PFSK-1 (cell line): ENCODE measurements around the gene GSG1L.

ENCODE experiments used
- FOXP2 ChIP-seq: optimal IDR thresholded peaks from 2 replicates; pipeline ENCODE3; 2011; ENCODE audit warnings: borderline replicate concordance, control low read depth, inconsistent platforms; ENCODE audit not compliant: insufficient read depth; ENCODE audit errors: extremely low read length, extremely low read depth
- POLR2AphosphoS5 ChIP-seq: IDR thresholded peaks from 2 replicates; pipeline ENCODE4 v1.6.1; 2012; ENCODE audit warnings: low read depth, mild to moderate bottlenecking, control low read depth, low read length, moderate library complexity
- REST ChIP-seq, 2 experiments: IDR thresholded peaks; 2 replicates each; pipeline versions ENCODE4 v1.6.1 to v1.8.0; 2011 to 2012; ENCODE audit warnings: low read depth in 2 of 2, low read length in 2 of 2, control low read depth in 1 of 2, inconsistent platforms in 1 of 2, mild to moderate bottlenecking in 1 of 2, moderate library complexity in 1 of 2; ENCODE audit not compliant: insufficient read depth in 1 of 2

- TF ChIP-seq POLR2AphosphoS5 (no peak), FOXP2 (no peak), REST (IDR thresholded peaks at IDR 0.05; ENCODE audit: insufficient read depth in 1 of 2, low read depth in 2 of 2, low read length in 2 of 2) (no peak)
Measured at GRCh38 chr16:28053461-28053860, 10.1 kb downstream of the GSG1L start.
